Measurements from ENCODE around the gene UMOD. TPM values are rescaled to one million over a fixed set of nuclear protein-coding genes. Genes with fewer than 3 reads are reported as not detected.

Gene UMOD
- total and polyA plus RNA-seq, 9 of the 15 experiments (the other 6 are each of a cell fraction or from before 2014, with no cell fraction given): not detected

DNA sequence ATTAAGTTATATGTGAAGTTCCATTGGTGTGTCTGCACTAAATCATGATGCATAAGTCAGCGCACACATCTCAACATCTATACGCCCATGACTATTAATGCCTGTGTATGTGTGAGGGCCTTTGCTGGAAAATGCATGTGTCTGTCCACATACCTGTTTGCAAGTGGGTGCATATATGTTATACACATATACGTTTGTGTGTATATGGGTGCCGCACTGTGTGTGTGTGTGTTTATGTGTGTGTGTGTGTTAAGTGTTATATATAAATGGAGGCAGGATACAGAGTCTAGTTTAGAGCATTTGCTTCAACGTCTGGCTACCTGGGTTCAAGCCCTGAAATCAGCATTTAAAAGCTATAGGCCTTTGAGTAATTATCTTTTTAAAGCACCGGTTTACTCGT is 44.7 kb downstream of the UMOD start:
- H3K4me3 ChIP-seq: no peak overlapping the region
- no peak overlapping the region for H3K4me2 ChIP-seq (ENCODE audit: insufficient read depth, low read length)
- no peaks in the 10 kb centered on the region; a peak in 1 of 5 replicates for H3K27me3 ChIP-seq (ENCODE audit: control insufficient read depth in 2 of 2, insufficient read depth in 2 of 2, low read length in 2 of 2)
- no peak for ATAC-seq
- TF ChIP-seq, protein P1, sequence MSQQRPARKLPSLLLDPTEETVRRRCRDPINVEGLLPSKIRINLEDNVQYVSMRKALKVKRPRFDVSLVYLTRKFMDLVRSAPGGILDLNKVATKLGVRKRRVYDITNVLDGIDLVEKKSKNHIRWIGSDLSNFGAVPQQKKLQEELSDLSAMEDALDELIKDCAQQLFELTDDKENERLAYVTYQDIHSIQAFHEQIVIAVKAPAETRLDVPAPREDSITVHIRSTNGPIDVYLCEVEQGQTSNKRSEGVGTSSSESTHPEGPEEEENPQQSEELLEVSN (IDR thresholded peaks at IDR 0.05; ENCODE audit: borderline replicate concordance in 1 of 2, extremely low read depth in 1 of 2, insufficient read depth in 1 of 2, insufficient read length in 1 of 2, low read depth in 1 of 2, low read length in 1 of 2, poor library complexity in 1 of 2, severe bottlenecking in 1 of 2): no peak
- TF ChIP-seq TAF9B (IDR thresholded peaks at IDR 0.05; ENCODE audit: partially characterized antibody) (no peak), ZNF780A (CRISPR knock-in tag; IDR thresholded peaks at IDR 0.05) (no peak), CBFA2T2 (conservative IDR thresholded peaks at IDR 0.05) (no peak), FOXJ2 (tag; IDR thresholded peaks at IDR 0.05) (no peak), EP400 (IDR thresholded peaks at IDR 0.05) (no peak), CXXC5 (CRISPR knock-in tag; IDR thresholded peaks at IDR 0.05) (no peak), POLR3A (IDR thresholded peaks at IDR 0.05; ENCODE audit: borderline replicate concordance, extremely low read depth, insufficient read depth, insufficient read length) (no peak), FUS (optimal IDR thresholded peaks at IDR 0.05; ENCODE audit: low read depth, low read length) (no peak), CHD1 (IDR thresholded peaks at IDR 0.05; ENCODE audit: low read length) (no peak)
- TF ChIP-seq, protein P2, sequence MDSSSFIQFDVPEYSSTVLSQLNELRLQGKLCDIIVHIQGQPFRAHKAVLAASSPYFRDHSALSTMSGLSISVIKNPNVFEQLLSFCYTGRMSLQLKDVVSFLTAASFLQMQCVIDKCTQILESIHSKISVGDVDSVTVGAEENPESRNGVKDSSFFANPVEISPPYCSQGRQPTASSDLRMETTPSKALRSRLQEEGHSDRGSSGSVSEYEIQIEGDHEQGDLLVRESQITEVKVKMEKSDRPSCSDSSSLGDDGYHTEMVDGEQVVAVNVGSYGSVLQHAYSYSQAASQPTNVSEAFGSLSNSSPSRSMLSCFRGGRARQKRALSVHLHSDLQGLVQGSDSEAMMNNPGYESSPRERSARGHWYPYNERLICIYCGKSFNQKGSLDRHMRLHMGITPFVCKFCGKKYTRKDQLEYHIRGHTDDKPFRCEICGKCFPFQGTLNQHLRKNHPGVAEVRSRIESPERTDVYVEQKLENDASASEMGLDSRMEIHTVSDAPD (CRISPR knock-in tag; IDR thresholded peaks at IDR 0.05): no peak
- TF ChIP-seq, protein P3, sequence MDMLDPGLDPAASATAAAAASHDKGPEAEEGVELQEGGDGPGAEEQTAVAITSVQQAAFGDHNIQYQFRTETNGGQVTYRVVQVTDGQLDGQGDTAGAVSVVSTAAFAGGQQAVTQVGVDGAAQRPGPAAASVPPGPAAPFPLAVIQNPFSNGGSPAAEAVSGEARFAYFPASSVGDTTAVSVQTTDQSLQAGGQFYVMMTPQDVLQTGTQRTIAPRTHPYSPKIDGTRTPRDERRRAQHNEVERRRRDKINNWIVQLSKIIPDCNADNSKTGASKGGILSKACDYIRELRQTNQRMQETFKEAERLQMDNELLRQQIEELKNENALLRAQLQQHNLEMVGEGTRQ (CRISPR knock-in tag; IDR thresholded peaks at IDR 0.05): no peak
- TF ChIP-seq, protein P4, sequence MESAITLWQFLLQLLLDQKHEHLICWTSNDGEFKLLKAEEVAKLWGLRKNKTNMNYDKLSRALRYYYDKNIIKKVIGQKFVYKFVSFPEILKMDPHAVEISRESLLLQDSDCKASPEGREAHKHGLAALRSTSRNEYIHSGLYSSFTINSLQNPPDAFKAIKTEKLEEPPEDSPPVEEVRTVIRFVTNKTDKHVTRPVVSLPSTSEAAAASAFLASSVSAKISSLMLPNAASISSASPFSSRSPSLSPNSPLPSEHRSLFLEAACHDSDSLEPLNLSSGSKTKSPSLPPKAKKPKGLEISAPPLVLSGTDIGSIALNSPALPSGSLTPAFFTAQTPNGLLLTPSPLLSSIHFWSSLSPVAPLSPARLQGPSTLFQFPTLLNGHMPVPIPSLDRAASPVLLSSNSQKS (CRISPR knock-in tag; IDR thresholded peaks at IDR 0.05): no peak
- TF ChIP-seq, protein P5, sequence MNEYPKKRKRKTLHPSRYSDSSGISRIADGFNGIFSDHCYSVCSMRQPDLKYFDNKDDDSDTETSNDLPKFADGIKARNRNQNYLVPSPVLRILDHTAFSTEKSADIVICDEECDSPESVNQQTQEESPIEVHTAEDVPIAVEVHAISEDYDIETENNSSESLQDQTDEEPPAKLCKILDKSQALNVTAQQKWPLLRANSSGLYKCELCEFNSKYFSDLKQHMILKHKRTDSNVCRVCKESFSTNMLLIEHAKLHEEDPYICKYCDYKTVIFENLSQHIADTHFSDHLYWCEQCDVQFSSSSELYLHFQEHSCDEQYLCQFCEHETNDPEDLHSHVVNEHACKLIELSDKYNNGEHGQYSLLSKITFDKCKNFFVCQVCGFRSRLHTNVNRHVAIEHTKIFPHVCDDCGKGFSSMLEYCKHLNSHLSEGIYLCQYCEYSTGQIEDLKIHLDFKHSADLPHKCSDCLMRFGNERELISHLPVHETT (CRISPR knock-in tag; conservative IDR thresholded peaks at IDR 0.05 in 1 of 2, IDR thresholded peaks at IDR 0.05 in 1 of 2): no peak
- H4K20me1 ChIP-seq (replicated peaks; ENCODE audit: control insufficient read depth, insufficient read depth, low read length): 0 out of 2 replicates have a peak, but pooled peaks cover 2% of the 10 kb centered on the region
- FAIRE-seq: no peak
- no peaks in the 10 kb centered on the region for H3K36me3 ChIP-seq (ENCODE audit: control insufficient read depth, insufficient read depth, low read length)
- no peak overlapping the region for H3K27ac ChIP-seq (ENCODE audit: extremely low read depth, low read depth, low read length)
- intact Hi-C loops (cut with micrococcal nuclease) (no loop called here), in situ Hi-C loops (cut with MboI) (loop anchor here (10.0 kb wide), 1 partner anchor 703 kb away; no protein-coding TSS in a partner anchor)
- POLR2A ChIA-PET: interaction anchor here (0.6 kb wide), 1 partner anchor 73 kb away, joined by 4 read pairs; no protein-coding TSS in a partner anchor
- H3K79me2 ChIP-seq (ENCODE audit: control insufficient read depth, insufficient read depth, low read length): no peaks in the 10 kb centered on the region
- no TSS peak for BruUV-seq (replicated peaks)
- under 1% methylated on average over 7 of the region's 7 CpGs for WGBS (ENCODE audit: insufficient coverage, low coverage, missing lambda C conversion rate)
- H3K9me1 ChIP-seq (ENCODE audit: control insufficient read depth, insufficient read depth, low read length): no peaks in the 10 kb centered on the region
- CTCF ChIA-PET (ENCODE audit: low intra/inter-chr PET ratio): interaction anchor here (0.7 kb wide), 1 partner anchor 758 kb away, joined by 4 read pairs; no protein-coding TSS in a partner anchor
- no peaks in the 10 kb centered on the region for H3K9me3 ChIP-seq (replicated peaks; ENCODE audit: control insufficient read depth, insufficient read depth, low read depth, low read length)
- no peak for DNase-seq (ENCODE audit: extremely low read depth in 1 of 4, low spot score in 3 of 4)
- no peak overlapping the region for H3K9ac ChIP-seq (ENCODE audit: insufficient read depth in 1 of 2, low read depth in 2 of 2, low read length in 2 of 2)
- no peak overlapping the region for H2AFZ ChIP-seq (ENCODE audit: low read depth, low read length)
- peaks cover 1 to 7% of the 10 kb centered on the region in 2 experiments; a peak in 3 of 5 replicates for H3K4me1 ChIP-seq (replicated peaks in 1 of 2; ENCODE audit: control insufficient read depth in 2 of 2, insufficient read depth in 2 of 2, low read length in 2 of 2)
